Activated CD8-positive, alpha-beta memory T cell treated with anti-CD3 and anti-CD28 coated beads for 1 hour (primary cell): ENCODE results near the gene THPO.
A peak's percentile ranks its signal among the peaks of the same experiment; 100 is the strongest.

Source experiments
- DNase-seq, 2 donors: peaks; one replicate each; pipeline ENCODE4 v3.0.0-alpha.2; 2020; ENCODE audit warnings: low read depth in 1 of 2; ENCODE audit errors: extremely low read depth in 1 of 2

The THPO gene

GRCh38 chr3:184386047-184386806 is 8.2 kb upstream of the THPO start:
- no peak for DNase-seq

GRCh38 chr3:184384856-184385422 is 6.9 kb upstream of the THPO start:
- no peak for DNase-seq

- DNase-seq = no peak
These were observed 6.3 kb upstream of the THPO start for GRCh38 chr3:184384342-184384741.

GRCh38 chr3:184383033-184383740 is 5.2 kb upstream of the THPO start:
- no peak for DNase-seq

- DNase-seq = no peak
These were observed 4.5 kb upstream of the THPO start for GRCh38 chr3:184382326-184383032.

- no peak for DNase-seq
These were observed 3.5 kb upstream of the THPO start for GRCh38 chr3:184381261-184382224.

GRCh38 chr3:184380627-184381260 is 2.7 kb upstream of the THPO start:
- no peak for DNase-seq

GRCh38 chr3:184380185-184380626 is 2.2 kb upstream of the THPO start:
- DNase-seq = no peak

- no peak for DNase-seq
These were observed 1.6 kb upstream of the THPO start, which contains the start of gene CHRD for GRCh38 chr3:184379358-184380184. Gene CHRD (plus strand): TSS chr3:184380054. CDS start chr3:184380319, 265 bp downstream.

- DNase-seq = no peak
These were observed 797 bp upstream of the THPO start for GRCh38 chr3:184378651-184379357.

GRCh38 chr3:184377374-184377773 is 633 bp downstream of the THPO start:
- DNase-seq = no peak

GRCh38 chr3:184375747-184376461 is 2.1 kb downstream of the THPO start:
- no peak for DNase-seq

GRCh38 chr3:184373422-184373821 is 4.6 kb downstream of the THPO start:
- no peak for DNase-seq

GRCh38 chr3:184372911-184373310 is 5.1 kb downstream of the THPO start:
- no peak for DNase-seq

GRCh38 chr3:184372296-184372821 is 5.6 kb downstream of the THPO start:
- no peak for DNase-seq

- peak; percentile 7 to 22 for DNase-seq
These were observed 6.4 kb downstream of the THPO start for GRCh38 chr3:184371570-184372018.

GRCh38 chr3:184368586-184369183 is 9.3 kb downstream of the THPO start:
- no peak for DNase-seq
